PFSK-1 (cell line): ENCODE data around the gene PRPF6.

Experiments
- FOXP2 ChIP-seq: optimal IDR thresholded peaks from 2 replicates; pipeline ENCODE3; 2011; ENCODE audit warnings: borderline replicate concordance, control low read depth, inconsistent platforms; ENCODE audit not compliant: insufficient read depth; ENCODE audit errors: extremely low read length, extremely low read depth
- POLR2AphosphoS5 ChIP-seq: IDR thresholded peaks from 2 replicates; pipeline ENCODE4 v1.6.1; 2012; ENCODE audit warnings: low read depth, mild to moderate bottlenecking, control low read depth, low read length, moderate library complexity
- SIN3A ChIP-seq: IDR thresholded peaks from 2 replicates; pipeline ENCODE4 v1.6.1; 2012; ENCODE audit warnings: mild to moderate bottlenecking, low read length, moderate library complexity, borderline replicate concordance; ENCODE audit not compliant: insufficient read depth
- TAF1 ChIP-seq: IDR thresholded peaks from 2 replicates; pipeline ENCODE4 v1.6.1; 2012; ENCODE audit warnings: low read length, control low read depth, borderline replicate concordance; ENCODE audit not compliant: insufficient read depth
- TF ChIP-seq, protein P1 (sequence below), 2 experiments: IDR thresholded peaks; 2 replicates each; pipeline versions ENCODE4 v1.6.1 to v1.8.0; 2011 to 2012; ENCODE audit warnings: low read depth in 2 of 2, low read length in 2 of 2, control low read depth in 1 of 2, inconsistent platforms in 1 of 2, mild to moderate bottlenecking in 1 of 2, moderate library complexity in 1 of 2; ENCODE audit not compliant: insufficient read depth in 1 of 2

PRPF6 gene

DNA sequence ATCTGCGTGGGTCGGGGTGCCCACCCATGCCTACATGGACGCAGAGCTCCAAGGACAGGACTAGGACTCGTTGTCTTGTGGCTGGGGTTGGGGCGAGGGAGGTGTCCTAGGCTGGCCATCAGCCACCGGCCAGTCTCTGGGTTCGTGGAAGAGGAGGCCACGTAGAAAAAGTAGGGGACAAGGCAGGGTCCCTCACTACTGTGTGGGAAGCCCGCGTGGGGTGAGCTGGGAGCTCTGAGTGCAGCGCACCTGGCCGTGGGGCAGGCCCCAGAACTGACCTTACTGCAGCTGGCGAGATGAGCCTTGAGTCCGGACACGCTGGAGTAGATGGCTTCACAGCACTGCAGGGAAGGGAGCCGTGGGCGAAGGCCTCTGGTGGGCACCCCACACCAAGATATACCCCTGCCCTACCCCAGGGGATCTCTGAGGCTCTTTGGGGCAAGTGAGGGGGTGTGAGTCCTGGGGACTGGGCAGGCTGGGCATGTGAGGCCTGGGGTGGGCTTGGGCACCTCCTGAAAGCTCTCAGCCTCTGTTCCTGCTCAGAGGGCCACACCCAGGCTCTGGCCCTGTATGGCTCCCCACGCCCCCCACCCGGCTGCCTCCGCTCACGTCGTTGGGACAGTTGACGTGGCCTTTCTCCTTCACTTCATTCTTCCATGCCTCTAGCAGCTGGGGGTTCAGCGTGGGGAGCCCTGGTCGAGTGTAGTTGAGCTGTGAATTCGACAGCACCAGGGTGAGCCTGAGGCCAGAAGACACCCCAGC lies 19.1 kb upstream of the PRPF6 start:
- TF ChIP-seq TAF1 (no peak), FOXP2 (no peak), POLR2AphosphoS5 (no peak), SIN3A (no peak)
- TF ChIP-seq, protein P1, sequence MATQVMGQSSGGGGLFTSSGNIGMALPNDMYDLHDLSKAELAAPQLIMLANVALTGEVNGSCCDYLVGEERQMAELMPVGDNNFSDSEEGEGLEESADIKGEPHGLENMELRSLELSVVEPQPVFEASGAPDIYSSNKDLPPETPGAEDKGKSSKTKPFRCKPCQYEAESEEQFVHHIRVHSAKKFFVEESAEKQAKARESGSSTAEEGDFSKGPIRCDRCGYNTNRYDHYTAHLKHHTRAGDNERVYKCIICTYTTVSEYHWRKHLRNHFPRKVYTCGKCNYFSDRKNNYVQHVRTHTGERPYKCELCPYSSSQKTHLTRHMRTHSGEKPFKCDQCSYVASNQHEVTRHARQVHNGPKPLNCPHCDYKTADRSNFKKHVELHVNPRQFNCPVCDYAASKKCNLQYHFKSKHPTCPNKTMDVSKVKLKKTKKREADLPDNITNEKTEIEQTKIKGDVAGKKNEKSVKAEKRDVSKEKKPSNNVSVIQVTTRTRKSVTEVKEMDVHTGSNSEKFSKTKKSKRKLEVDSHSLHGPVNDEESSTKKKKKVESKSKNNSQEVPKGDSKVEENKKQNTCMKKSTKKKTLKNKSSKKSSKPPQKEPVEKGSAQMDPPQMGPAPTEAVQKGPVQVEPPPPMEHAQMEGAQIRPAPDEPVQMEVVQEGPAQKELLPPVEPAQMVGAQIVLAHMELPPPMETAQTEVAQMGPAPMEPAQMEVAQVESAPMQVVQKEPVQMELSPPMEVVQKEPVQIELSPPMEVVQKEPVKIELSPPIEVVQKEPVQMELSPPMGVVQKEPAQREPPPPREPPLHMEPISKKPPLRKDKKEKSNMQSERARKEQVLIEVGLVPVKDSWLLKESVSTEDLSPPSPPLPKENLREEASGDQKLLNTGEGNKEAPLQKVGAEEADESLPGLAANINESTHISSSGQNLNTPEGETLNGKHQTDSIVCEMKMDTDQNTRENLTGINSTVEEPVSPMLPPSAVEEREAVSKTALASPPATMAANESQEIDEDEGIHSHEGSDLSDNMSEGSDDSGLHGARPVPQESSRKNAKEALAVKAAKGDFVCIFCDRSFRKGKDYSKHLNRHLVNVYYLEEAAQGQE (IDR thresholded peaks at IDR 0.05; ENCODE audit: insufficient read depth in 1 of 2, low read depth in 2 of 2, low read length in 2 of 2) = no peak

DNA sequence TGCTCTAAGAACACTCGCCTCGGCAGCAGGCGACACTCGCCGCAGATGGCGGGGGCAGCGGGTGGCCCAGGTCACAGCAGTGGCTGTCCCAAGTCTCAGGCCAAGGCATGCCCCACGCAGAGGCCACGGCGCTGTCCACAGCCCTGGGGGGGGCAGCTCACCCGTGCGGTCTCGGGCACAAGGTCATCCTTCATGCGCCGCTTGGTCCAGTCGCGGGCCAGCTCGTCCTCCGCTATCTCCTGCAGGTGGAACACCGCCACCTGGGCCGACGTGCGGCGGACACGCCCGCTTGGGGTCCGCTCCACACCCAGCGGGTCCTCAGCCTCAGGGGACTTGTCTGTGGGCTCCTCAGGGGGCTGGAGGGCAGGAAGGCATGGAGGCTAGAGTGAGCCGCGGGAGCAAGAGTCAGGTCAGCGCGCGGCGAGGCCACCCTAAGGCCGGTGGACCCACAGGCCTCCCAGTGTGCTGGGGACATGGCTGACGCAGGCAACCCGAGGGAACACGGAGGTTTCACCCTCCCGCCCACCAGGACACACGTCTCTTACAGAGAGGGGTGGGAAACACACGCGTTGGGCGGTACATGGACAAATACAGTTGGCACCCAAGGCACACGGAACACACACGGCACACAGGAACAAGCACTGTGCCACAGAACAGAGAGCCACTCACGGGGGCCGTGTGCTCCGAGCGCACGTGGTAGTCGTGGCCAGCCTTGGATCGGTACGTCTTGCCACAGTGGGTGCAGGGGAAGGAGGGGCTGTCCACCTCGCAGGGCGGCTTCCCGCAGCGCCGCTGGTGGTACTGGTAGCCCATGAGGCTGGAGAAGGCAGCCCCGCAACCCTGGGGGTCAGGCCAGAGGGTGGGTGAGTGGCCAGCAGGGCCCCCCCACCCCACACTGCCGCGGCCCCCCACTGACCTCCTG lies 18.2 kb upstream of the PRPF6 start:
- no peak for TF ChIP-seq FOXP2
- TF ChIP-seq TAF1 = no peak

DNA sequence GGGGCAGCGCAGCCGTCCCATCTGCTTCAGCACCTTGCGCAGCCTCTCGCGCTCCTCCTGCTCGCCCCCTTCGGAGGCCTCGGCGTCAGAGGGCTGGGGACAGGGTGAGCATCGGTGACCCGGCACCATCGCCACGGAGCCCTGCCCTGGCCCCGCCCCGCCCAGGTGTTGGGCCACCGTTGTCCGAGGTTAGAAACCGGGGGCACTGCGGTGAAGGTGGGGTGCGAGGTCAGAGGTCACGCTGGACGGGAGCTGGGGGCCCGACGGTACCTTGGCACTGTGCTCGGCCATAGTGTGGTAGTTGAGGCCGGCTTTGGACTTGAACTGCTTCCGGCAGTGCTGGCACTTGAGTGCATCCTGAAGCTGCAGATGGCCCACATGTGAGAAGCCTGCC lies 17.6 kb upstream of the PRPF6 start:
- TF ChIP-seq SIN3A (no peak), POLR2AphosphoS5 (no peak), TAF1 (no peak), FOXP2 (no peak)
- TF ChIP-seq, protein P1 (IDR thresholded peaks at IDR 0.05; ENCODE audit: insufficient read depth in 1 of 2, low read depth in 2 of 2, low read length in 2 of 2) = no peak

DNA sequence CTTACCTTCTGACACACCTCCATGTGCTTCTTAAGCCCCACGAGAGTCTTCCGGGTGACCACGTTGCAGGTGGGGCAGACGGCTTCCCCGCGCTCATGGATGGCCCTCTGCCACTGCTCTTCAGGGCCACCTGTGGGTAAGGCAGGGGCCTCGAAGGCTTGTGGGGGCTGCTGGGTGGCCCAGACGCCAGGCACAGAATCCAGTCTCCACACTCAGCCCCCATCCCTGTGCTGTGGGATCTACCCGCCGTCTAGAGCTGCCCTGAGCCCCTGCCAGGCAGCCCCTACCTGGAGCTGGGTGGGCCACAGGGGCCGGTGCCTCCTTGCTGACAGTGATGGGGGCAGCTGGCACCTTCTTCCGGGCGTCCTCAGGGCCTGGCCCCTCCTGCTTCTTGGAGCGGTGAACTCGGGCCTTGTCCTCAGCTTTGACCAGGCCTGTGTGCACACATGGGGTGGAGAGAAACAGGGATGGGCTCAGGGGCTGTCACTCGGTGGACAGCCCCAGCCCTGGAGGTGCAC lies 17.1 kb upstream of the PRPF6 start:
- no peak for TF ChIP-seq SIN3A
- TF ChIP-seq, protein P1 (IDR thresholded peaks at IDR 0.05; ENCODE audit: insufficient read depth in 1 of 2, low read depth in 2 of 2, low read length in 2 of 2) = no peak
- no peak for TF ChIP-seq FOXP2
- TF ChIP-seq TAF1 = no peak
- TF ChIP-seq POLR2AphosphoS5 = no peak

DNA sequence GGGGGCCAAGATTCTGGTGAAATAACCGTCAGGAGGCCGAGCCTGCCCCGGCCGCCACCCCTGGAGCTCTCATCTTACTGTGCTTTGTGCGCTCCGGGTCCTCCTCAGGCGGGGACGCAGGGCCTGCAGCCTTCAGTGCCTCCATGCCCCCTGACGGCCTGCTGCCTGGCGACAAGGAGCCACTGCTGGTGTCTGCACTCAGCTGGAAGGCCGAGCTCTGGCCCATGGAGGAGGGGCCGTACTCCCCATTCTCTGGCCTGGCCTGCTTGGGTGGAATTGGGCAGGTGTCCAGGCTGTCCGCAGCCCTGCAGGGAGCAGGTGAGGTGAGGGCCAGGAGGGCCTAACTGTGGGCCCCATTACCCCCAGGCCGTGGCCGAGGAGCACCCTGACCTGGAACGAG lies 16.5 kb upstream of the PRPF6 start:
- no peak for TF ChIP-seq TAF1
- no peak for TF ChIP-seq POLR2AphosphoS5
- no peak for TF ChIP-seq SIN3A
- TF ChIP-seq FOXP2 = no peak
- TF ChIP-seq, protein P1 (IDR thresholded peaks at IDR 0.05; ENCODE audit: insufficient read depth in 1 of 2, low read depth in 2 of 2, low read length in 2 of 2) = no peak
